Natural killer cell (primary cell): ENCODE measurements around the gene CCDC88C. TPM values are rescaled to one million over a fixed set of nuclear protein-coding genes. Genes with fewer than 3 reads are reported as not detected.
A peak's percentile ranks its signal among the peaks of the same experiment; 100 is the strongest.

Experiments
- ATAC-seq, 3 donors: fragments of 150-1000 bp in 2 of 3; fragments of 200-7000 bp in 1 of 3; cut with Tn5 transposase; 1 replicate in 1 of 3; 2 replicates in 2 of 3; pipeline ENCODE4 v1.10.0; 2021; ENCODE audit warnings: mild to moderate bottlenecking in 2 of 3, moderate library complexity in 2 of 3
- DNase-seq, 2 donors: peaks; one replicate each; pipeline versions ENCODE4 v3.0.0 to v3.0.0-alpha.2; 2013 to 2021; ENCODE audit warnings: mixed read lengths in 1 of 2
- H3K27ac ChIP-seq: one replicate; pipeline ENCODE4 v1.5.1; 2013; ENCODE audit warnings: mild to moderate bottlenecking, low read length
- H3K27me3 ChIP-seq: one replicate; pipeline ENCODE4 v1.6.1; 2013; ENCODE audit warnings: low read length; ENCODE audit not compliant: control insufficient read depth, insufficient read depth
- H3K36me3 ChIP-seq: one replicate; pipeline ENCODE4 v1.6.1; 2013; ENCODE audit warnings: low read length; ENCODE audit not compliant: control insufficient read depth, insufficient read depth
- H3K4me1 ChIP-seq: one replicate; pipeline ENCODE4 v1.6.1; 2013; ENCODE audit warnings: low read length; ENCODE audit not compliant: control insufficient read depth, insufficient read depth
- H3K4me3 ChIP-seq: one replicate; pipeline ENCODE4 v1.5.1; 2013; ENCODE audit warnings: low read length
- H3K9me3 ChIP-seq: one replicate; pipeline ENCODE4 v1.6.1; 2013; ENCODE audit warnings: low read length; ENCODE audit not compliant: control insufficient read depth, insufficient read depth
- H3K27ac Mint-ChIP-seq, 2 donors: one replicate each; pipeline ENCODE4 v1.8.0; 2022; ENCODE audit warnings: mild to moderate bottlenecking in 2 of 2, mixed read lengths in 2 of 2, moderate library complexity in 1 of 2
- H3K27me3 Mint-ChIP-seq, 2 donors: one replicate each; pipeline ENCODE4 v1.8.0; 2022; ENCODE audit warnings: low read depth in 2 of 2, mixed read lengths in 2 of 2
- H3K36me3 Mint-ChIP-seq: one replicate; pipeline ENCODE4 v1.8.0; 2022; ENCODE audit warnings: mixed read lengths
- H3K4me1 Mint-ChIP-seq, 2 donors: one replicate each; pipeline ENCODE4 v1.8.0; 2022; ENCODE audit warnings: mixed read lengths in 2 of 2
- H3K4me3 Mint-ChIP-seq: one replicate; pipeline ENCODE4 v1.8.0; 2022; ENCODE audit warnings: mild to moderate bottlenecking, moderate library complexity, mixed read lengths
- H3K9me3 Mint-ChIP-seq, 2 donors: one replicate each; pipeline ENCODE4 v1.8.0; 2022; ENCODE audit warnings: mixed read lengths in 2 of 2
- WGBS: methylation state at CpG from one replicate; pipeline ENCODE4 v1.1.7; 2013; ENCODE audit warnings: missing lambda C conversion rate; ENCODE audit not compliant: insufficient coverage; 5-methylcytosine and 5-hydroxymethylcytosine counted together
- intact Hi-C: fragments of 100-400 bp; cut with micrococcal nuclease; formaldehyde crosslinking; loops from one replicate; pipeline ENCODE4 v1.14.2; 2022
- total RNA-seq, 4 donors: library from RNA; stranded (reverse); fragments of 120-200 nt in 1 of 4; gene quantifications; one replicate each; pipeline versions ENCODE4 v1.2.3 to v1.2.4, GENCODE V29; 2013 to 2022
- TF ChIP-seq, protein P1 (sequence below): fragments of 200-600 bp; IDR thresholded peaks from one replicate; pipeline ENCODE4 v1.8.0; 2022; ENCODE audit warnings: antibody characterized with exemption

CCDC88C gene
- total RNA-seq, 3 donors from 2014 or later (not counting 1 experiment from before 2014, with no cell fraction given), result 432 to 516 (median 438) TPM

GRCh38 chr14:91330096-91330696, 87.4 kb downstream of the CCDC88C start:
- intact Hi-C loops, result no loop called here
- no peaks in the 10 kb centered on the region for H3K36me3 Mint-ChIP-seq
- Histone ChIP-seq H3K4me3 (no peak overlapping the region), H3K36me3 (peaks cover 81% of the 10 kb centered on the region), H3K4me1 (peaks cover 69% of the 10 kb centered on the region), H3K27me3 (no peaks in the 10 kb centered on the region), H3K9me3 (no peaks in the 10 kb centered on the region), H3K27ac (peak overlapping the region; percentile 14)
- WGBS, result 58% methylated on average over 14 of the region's 14 CpGs
- H3K27me3 Mint-ChIP-seq, result no peaks in the 10 kb centered on the region
- H3K9me3 Mint-ChIP-seq, result no peaks in the 10 kb centered on the region
- TF ChIP-seq, protein P1, sequence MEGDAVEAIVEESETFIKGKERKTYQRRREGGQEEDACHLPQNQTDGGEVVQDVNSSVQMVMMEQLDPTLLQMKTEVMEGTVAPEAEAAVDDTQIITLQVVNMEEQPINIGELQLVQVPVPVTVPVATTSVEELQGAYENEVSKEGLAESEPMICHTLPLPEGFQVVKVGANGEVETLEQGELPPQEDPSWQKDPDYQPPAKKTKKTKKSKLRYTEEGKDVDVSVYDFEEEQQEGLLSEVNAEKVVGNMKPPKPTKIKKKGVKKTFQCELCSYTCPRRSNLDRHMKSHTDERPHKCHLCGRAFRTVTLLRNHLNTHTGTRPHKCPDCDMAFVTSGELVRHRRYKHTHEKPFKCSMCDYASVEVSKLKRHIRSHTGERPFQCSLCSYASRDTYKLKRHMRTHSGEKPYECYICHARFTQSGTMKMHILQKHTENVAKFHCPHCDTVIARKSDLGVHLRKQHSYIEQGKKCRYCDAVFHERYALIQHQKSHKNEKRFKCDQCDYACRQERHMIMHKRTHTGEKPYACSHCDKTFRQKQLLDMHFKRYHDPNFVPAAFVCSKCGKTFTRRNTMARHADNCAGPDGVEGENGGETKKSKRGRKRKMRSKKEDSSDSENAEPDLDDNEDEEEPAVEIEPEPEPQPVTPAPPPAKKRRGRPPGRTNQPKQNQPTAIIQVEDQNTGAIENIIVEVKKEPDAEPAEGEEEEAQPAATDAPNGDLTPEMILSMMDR, result no peak
- peak overlapping the region; percentile 55 for H3K4me3 Mint-ChIP-seq
- DNase-seq (peak in 1 of 2 donors; percentile 14), ATAC-seq (no peak)
- peaks cover 74 to 78% of the 10 kb centered on the region in 2 donors for H3K4me1 Mint-ChIP-seq
- peak overlapping the region; percentile 100 for H3K27ac Mint-ChIP-seq

- peaks cover 80 to 83% of the 10 kb centered on the region in 2 donors for H3K4me1 Mint-ChIP-seq
- H3K36me3 ChIP-seq, result peaks cover 81% of the 10 kb centered on the region
- 37% methylated on average over 3 of the region's 3 CpGs for WGBS
- TF ChIP-seq, protein P1, result no peak
- H3K27ac ChIP-seq, result peak overlapping the region; percentile 14
- intact Hi-C loops, result no loop called here
- H3K4me1 ChIP-seq, result peaks cover 75% of the 10 kb centered on the region
- no peak overlapping the region for H3K4me3 ChIP-seq
- no peaks in the 10 kb centered on the region for H3K9me3 ChIP-seq
- no peaks in the 10 kb centered on the region for H3K27me3 Mint-ChIP-seq
- no peaks in the 10 kb centered on the region for H3K9me3 Mint-ChIP-seq
- peak overlapping the region; percentile 100 for H3K27ac Mint-ChIP-seq
- H3K4me3 Mint-ChIP-seq, result peak overlapping the region; percentile 42
- no peaks in the 10 kb centered on the region for H3K36me3 Mint-ChIP-seq
- no peaks in the 10 kb centered on the region for H3K27me3 ChIP-seq
- DNase-seq (no peak), ATAC-seq (no peak)
Measured at GRCh38 chr14:91329486-91330014, 88.1 kb downstream of the CCDC88C start.

- Mint-ChIP-seq H3K4me3 (no peak overlapping the region), H3K4me1 (peaks cover 86 to 93% of the 10 kb centered on the region in 2 donors), H3K36me3 (no peaks in the 10 kb centered on the region), H3K27ac (peak overlapping the region; percentile 100), H3K27me3 (no peaks in the 10 kb centered on the region), H3K9me3 (no peaks in the 10 kb centered on the region)
- Histone ChIP-seq H3K4me3 (no peak overlapping the region), H3K36me3 (peaks cover 75% of the 10 kb centered on the region), H3K27ac (peak overlapping the region; percentile 11), H3K9me3 (no peaks in the 10 kb centered on the region), H3K27me3 (no peaks in the 10 kb centered on the region), H3K4me1 (peaks cover 86% of the 10 kb centered on the region)
- DNase-seq, result no peak
- no peak for ATAC-seq
- WGBS, result 90% methylated on average over 27 of the region's 27 CpGs
- TF ChIP-seq, protein P1, result no peak
- intact Hi-C loops, result no loop called here
Measured at GRCh38 chr14:91328313-91329050, 89.1 kb downstream of the CCDC88C start.
